ENCODE results near the gene COL7A1.

Gene COL7A1

DNA sequence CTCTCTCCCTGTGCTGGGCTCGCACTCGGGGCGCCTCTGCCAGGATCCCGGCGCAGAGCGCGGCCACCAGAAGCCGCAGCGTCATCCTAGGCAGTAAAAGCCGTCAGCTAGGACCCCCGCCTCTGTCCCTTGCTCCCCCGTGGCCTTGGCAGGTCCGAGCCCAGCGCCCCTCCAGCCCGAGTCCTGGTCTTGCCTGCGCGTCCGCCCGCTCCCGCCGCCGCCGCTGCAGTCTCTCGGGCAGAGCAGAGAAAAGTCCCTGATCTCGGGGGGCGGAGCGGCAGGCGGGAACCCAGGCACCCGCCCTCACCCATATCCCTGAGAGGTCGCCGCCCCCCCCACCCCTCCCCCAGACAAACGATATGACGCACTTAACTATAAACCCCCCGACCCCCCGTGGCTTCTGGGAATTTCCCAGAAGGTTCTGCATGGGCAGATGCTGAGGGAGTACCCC, at the start of gene COL7A1:
Gene COL7A1 (minus strand): TSS at position 255 of the 451 bp plus-strand sequence. CDS start 170 bp downstream, at position 85.
- no peak for TF ChIP-seq GATA3 (IDR thresholded peaks at IDR 0.05; ENCODE audit: low read depth, low read length)
- no peak for TF ChIP-seq GATA2 (IDR thresholded peaks at IDR 0.05; ENCODE audit: low read depth, low read length)

DNA sequence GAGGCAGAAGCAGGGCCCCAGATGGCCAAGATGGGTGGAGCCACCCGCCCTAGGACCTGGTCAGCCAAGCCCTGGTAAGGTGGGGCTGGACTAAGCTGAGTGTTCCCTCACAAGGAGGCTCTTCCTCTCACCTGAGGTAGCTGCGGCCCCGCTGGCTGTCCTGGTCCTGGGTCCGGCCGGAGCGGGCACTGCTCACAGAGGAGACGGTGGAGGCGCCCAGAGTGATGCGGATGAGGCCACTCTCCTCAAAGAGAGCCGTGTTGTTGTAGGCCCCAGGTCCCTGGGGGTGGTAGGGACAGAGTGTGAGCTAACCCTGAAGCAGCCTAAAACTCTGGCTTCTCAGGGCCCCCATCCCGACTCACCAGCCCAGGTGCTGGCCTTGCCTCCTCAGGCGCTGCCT, 47.5 kb upstream of the COL7A1 start:
- TF ChIP-seq GATA2 (IDR thresholded peaks at IDR 0.05; ENCODE audit: low read depth, low read length): no peak
- no peak for TF ChIP-seq GATA3 (IDR thresholded peaks at IDR 0.05; ENCODE audit: low read depth, low read length)

DNA sequence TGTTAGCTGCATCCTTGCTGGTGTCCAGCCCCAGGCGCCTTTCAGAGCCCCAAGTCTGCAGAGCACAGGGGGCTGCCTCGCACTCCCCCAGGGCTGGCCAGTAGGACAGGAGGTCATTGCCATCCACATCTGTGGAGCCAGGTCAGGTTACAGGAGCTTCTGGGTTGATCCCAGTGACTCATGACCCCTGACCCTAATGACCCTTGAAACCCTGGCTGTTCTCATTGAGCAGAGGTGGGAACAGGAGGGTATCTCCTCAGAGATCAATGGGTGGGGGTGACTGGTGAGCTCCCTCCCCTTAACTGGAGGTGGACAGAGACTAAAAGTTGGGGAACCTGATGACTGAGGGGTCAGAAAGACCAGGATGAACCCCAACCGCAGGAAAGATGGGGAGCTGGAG, 46.3 kb upstream of the COL7A1 start:
- no peak for TF ChIP-seq GATA3 (IDR thresholded peaks at IDR 0.05; ENCODE audit: low read depth, low read length)

DNA sequence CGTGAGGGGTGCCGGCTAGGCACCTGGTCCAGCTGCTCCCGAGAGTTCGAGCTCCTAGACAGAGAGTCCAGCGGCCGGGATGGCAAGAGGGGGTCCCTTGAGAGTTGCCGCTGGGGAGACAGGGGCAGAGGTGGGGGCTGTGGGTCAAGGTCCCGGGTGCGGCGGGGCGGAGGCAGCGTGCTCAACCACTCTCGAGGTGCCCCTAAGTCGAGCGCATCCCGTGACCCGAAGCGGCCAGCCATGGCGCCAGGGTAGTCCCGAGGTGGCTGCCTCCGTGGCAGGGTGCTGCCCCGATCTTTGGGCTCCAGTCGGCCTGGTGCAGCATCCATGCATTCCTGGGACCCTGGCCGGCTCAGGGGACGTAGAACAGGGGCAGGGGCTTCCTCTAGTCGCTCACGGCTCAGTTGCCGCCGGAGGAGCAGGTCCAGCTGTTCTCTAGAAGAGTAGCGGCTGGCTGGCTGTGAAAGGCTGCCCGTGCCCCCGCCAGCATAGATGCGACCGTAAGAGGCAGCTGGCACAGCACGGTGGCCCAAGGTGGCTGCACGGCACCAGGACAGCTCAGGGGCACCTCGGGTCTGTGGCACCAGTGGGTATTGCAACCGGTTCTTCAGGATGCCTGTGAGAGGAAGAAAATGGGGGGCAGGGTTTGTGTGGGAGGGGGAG, 44.9 kb upstream of the COL7A1 start:
- no peak for TF ChIP-seq GATA2 (IDR thresholded peaks at IDR 0.05; ENCODE audit: low read depth, low read length)
- no peak for TF ChIP-seq GATA3 (IDR thresholded peaks at IDR 0.05; ENCODE audit: low read depth, low read length)

DNA sequence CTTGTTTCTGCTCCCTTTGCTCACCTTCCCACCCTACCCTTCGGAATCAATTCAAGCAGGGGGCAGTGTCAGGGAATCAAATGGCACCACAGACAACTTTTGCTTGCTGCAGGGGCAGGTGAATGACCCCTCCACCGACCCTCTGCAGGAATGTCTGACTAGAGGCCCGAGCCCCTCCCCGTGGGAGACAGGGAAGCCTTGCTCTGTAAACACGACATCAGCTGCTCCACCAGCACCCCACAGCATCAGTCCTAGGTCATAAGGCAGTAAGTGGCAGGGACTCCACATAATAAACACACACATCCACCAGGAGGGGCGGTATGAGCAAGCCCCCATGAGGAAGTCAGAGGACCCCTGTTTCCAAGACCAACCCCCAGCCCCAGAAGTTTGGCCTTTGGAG, 42.2 kb upstream of the COL7A1 start:
- no peak for TF ChIP-seq GATA2 (IDR thresholded peaks at IDR 0.05; ENCODE audit: low read depth, low read length)

DNA sequence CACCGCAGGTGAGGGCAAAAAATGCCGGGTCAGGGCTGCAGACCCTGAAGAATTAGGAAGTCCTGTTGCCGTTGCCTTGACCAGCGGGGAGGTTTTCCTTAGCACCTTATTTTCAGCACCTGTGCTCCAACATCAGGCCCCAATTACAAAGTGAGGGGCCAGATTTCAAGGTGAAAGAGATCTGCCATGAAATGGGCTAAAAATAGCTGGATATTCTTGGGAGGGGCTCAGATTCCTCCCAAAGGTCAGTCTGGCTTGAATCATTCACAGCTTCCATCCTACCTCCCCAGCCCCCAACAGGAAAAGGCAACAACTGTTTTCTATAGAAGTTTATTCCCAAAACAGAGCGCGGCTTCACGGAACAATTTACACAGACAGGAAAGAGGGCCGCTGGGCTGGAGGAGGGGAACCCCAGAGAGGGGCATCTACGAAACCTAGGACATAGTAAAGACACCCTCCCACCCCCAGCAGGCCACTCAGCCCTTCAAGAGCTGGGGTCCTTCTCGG, 41.1 kb upstream of the COL7A1 start:
- TF ChIP-seq GATA2 (IDR thresholded peaks at IDR 0.05; ENCODE audit: low read depth, low read length) (no peak), GATA3 (IDR thresholded peaks at IDR 0.05; ENCODE audit: low read depth, low read length) (no peak)

DNA sequence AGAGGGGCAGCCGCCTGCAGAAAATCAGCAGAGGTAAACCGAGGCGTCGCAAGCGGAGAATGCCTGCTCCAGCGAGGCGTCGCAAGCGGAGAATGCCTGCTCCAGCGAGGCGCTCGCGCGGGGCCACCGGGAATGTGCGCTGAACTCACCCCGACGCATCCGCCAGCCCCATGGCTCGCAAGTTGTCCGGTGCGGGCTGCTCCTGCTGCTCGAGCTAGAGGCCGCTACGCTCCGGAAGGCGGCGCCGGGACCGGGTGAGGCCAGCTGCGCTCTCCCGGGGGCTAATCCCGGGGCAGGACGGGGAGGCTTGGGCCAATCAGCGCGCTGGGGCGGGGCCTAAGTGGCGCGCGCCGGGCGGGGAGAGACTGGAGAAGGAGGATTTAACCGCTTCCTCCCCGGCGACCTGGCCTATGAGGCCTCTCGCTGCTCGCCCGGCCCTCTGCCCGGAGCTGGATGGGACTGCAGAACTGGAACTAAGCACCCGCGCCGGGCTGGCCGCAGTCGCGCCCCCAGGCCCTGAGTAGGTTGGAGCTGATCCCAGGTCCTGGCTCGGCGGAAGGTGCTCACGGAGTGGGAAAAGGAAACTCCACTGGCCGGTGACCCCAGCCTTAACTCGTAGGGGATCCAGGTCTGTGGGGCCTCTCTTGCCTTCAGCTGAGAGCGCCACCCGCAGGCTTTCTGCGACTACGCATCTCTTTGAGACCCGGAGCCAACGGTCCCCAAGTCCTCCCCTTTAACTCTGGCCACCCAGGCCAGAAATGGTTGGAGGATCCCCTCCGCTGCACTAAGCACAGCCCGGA, 40.3 kb upstream of the COL7A1 start, which contains the start of gene SLC26A6:
Gene SLC26A6 (minus strand): TSS at position 240 of the 800 bp plus-strand sequence. CDS start 68 bp downstream, at position 172.
- TF ChIP-seq GATA2 (IDR thresholded peaks at IDR 0.05; ENCODE audit: low read depth, low read length) (no peak), GATA3 (IDR thresholded peaks at IDR 0.05; ENCODE audit: low read depth, low read length) (no peak)

DNA sequence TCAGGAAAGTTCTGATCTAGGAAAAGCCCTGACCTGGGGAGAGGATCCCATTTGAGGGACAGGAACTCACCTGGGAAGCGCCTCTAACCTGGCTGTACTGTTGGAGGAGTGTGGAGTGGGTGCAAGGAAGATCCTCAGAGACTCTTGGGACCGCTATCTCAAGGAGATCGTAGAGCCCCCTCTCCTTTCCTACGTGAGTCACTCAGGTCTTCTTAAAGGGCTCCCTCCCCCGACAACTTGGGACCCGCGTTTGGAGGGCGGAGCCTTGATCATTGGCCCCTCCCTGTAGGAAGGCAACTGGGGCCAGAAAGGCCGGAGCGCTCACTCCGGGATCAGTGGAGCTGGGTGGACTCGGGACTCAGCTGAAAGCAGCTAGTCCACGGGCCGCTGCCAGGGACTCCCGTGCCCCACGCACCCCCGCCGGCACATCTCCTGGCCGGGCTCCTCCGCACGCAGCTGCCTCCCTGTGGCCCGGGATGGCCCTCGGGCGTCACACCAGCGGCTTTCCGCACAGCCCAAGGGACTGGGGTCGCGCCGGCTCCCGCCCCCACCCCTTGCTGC, 39.6 kb upstream of the COL7A1 start:
- no peak for TF ChIP-seq GATA3 (IDR thresholded peaks at IDR 0.05; ENCODE audit: low read depth, low read length)
- no peak for TF ChIP-seq GATA2 (IDR thresholded peaks at IDR 0.05; ENCODE audit: low read depth, low read length)

DNA sequence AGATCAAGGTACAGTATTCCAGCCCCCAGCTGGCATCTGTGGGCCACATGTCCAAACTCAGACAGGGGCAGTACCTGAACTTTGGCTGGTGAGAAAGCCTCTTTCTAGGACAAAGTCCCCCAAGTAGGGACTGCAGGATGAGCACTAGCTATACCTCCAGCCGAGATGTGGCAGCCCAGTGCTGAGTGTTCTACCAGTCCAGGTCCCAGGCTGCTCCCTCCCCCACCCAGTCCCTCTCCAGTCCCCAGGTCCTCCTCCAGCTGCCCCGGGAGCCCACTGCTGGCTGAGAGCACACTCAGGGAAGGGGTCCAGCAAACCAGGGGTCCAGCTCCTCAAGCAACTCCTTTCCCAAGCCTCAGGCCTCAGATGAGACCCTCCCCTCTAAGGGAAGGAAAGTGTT, 38.6 kb upstream of the COL7A1 start:
- TF ChIP-seq GATA3 (IDR thresholded peaks at IDR 0.05; ENCODE audit: low read depth, low read length) (no peak), GATA2 (IDR thresholded peaks at IDR 0.05; ENCODE audit: low read depth, low read length) (no peak)

DNA sequence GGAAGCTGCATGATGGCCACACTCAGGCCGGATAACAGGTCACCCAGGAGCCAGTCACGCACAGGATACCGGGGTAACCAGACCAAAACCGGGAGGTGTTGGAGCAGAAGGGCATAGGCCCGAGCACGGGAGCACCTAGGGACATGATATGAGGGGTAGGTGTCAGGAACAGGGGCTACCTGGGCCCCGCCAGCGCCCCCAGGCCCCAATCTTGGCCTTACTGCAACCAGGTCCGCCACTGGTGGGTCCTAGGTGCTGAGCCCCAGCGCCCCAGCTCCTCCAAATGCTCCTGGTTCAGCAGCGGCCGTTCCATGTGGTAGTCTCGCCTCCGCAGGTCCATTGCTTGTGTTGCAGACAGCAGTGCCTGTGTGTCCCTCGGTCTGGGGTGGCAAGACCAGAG, 38.1 kb upstream of the COL7A1 start:
- TF ChIP-seq GATA3 (IDR thresholded peaks at IDR 0.05; ENCODE audit: low read depth, low read length) (no peak), GATA2 (IDR thresholded peaks at IDR 0.05; ENCODE audit: low read depth, low read length) (no peak)

DNA sequence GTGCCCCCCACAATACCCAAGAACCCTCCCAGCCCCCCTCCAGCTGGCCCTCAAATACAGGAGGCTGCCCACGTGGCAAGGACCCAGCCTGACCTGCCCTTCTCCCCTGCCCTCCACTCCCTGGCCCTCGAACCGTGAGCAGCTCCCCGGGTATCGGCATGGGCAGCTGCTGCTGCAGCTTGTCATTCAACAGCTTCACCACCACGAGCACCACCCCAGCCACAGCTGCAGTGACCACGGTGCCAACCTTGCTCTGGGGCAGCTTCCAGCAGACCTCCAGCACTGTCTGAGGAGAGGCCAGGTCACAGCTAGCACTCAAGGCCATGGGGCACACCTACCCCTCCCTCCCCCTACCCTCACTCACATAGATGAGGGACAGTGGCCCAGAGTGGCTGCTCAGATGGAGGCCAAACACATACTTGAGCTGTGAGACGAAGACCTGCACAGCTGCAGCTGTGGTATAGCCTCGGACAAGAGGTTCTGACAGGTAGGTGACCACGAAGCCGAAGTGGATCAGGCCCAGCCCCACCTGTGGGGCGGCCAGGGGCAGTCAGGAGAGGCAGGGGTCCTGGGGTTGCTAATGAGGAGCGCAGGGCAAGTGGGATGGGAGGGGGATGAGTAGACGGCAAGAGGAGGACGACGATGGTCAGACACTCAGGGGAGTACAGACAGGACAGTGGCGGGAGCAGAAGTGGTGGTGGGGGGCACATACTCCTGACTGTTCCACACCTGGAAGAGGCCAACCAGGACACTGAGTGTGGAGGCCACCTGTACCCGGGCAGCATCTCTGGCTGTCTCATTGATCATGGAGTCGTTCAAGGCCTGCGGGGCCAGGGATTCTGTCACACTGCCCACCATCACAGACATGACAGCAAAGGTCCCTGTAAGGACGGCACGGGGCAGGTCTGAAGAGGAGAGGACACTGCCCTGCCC, 36.7 kb upstream of the COL7A1 start:
- TF ChIP-seq GATA2 (IDR thresholded peaks at IDR 0.05; ENCODE audit: low read depth, low read length): no peak
- TF ChIP-seq GATA3 (IDR thresholded peaks at IDR 0.05; ENCODE audit: low read depth, low read length): no peak

DNA sequence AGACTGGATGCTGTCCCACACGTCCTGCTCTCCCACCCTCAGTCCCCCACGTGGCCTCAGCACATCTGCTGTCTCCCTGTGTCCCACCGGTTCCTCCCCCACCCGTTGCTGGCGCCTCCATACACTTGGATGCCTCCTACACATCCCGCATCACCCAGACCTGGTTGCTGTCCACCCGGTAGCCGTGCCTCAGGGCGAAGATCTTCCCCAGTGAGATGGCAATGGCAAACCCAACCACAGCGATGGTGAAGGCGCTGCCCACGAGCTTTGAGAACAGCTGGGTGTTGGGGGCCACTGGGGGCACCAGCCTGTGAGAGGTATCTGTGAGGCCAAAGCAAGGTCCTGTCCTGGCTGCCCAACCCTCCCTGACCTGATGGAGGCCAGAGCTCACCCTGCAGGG, 35.7 kb upstream of the COL7A1 start:
- TF ChIP-seq GATA2 (IDR thresholded peaks at IDR 0.05; ENCODE audit: low read depth, low read length) (no peak), GATA3 (IDR thresholded peaks at IDR 0.05; ENCODE audit: low read depth, low read length) (no peak)

DNA sequence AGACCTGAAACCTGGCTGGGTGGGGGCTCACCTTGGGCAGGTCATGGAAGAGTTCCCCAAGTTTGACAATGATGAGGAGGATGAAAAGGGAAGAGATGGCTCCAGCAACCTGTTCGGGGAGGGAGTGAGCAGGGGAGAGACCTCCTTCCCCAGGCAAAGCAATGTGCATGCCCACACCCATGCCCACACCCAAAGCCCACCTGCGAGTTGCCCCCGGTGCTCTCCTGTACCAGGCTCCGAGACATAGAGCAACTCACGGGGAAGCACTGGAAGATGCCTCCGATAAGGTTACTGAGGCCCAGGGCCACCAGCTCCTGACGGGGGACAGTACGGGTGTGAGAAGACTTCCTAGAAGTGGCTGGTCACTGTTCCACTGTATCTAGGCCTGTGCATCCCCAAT, 35.3 kb upstream of the COL7A1 start:
- no peak for TF ChIP-seq GATA2 (IDR thresholded peaks at IDR 0.05; ENCODE audit: low read depth, low read length)
- TF ChIP-seq GATA3 (IDR thresholded peaks at IDR 0.05; ENCODE audit: low read depth, low read length): no peak

DNA sequence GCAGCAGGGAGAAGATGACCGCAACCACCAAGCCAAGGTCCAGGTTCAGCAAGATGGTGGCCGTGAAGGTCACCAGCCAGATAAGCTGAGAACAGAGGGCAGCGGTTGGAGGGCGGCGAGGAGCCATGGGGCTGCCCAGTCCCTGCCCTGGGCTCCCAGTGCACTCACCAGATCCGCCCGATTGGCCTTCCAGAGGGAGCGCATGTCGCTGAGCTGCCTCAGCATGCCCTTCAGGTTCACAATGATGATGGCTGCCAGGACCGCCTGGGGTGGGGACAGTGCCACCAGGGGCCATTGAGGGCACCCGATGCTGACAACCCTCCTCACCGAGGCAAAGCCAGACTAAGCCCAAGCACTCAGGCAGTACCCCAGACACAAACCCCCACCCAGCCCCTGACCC, 34.8 kb upstream of the COL7A1 start:
- TF ChIP-seq GATA3 (IDR thresholded peaks at IDR 0.05; ENCODE audit: low read depth, low read length) (no peak), GATA2 (IDR thresholded peaks at IDR 0.05; ENCODE audit: low read depth, low read length) (no peak)

Measured in SH-SY5Y (cell line).